WI38 (cell line): ENCODE measurements around the gene ALPL.

Source experiments
- H3K4me3 ChIP-seq: 2 replicates; pipeline ENCODE4 v1.5.1; 2011; ENCODE audit warnings: low read depth, mild to moderate bottlenecking, control low read depth, low read length
- TF ChIP-seq, protein P1 (sequence below): IDR thresholded peaks from 2 replicates; pipeline ENCODE4 v1.5.1; 2012; ENCODE audit warnings: low read depth, mild to moderate bottlenecking, control low read depth, low read length

Gene ALPL

DNA sequence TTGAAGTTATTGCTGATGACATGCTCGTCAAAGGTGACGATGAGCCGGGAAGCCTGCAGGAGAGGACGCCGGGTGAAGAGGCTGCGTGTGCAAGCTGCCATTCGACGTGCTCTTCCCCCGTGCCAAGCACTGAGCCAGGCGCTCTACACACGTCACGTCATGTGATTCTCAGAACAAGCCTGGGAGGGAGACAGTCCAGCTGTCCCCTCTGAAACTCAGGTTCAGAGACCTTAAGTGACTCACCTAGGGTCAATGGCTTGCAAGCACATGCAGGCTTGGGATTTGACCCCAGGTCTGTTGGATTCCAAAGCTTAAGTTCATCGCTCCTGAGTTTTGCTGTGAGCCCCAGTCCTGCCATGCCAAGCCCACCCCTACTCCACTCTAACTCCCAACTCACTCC lies 102.8 kb downstream of the ALPL start:
- TF ChIP-seq, protein P1, sequence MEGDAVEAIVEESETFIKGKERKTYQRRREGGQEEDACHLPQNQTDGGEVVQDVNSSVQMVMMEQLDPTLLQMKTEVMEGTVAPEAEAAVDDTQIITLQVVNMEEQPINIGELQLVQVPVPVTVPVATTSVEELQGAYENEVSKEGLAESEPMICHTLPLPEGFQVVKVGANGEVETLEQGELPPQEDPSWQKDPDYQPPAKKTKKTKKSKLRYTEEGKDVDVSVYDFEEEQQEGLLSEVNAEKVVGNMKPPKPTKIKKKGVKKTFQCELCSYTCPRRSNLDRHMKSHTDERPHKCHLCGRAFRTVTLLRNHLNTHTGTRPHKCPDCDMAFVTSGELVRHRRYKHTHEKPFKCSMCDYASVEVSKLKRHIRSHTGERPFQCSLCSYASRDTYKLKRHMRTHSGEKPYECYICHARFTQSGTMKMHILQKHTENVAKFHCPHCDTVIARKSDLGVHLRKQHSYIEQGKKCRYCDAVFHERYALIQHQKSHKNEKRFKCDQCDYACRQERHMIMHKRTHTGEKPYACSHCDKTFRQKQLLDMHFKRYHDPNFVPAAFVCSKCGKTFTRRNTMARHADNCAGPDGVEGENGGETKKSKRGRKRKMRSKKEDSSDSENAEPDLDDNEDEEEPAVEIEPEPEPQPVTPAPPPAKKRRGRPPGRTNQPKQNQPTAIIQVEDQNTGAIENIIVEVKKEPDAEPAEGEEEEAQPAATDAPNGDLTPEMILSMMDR: no peak

DNA sequence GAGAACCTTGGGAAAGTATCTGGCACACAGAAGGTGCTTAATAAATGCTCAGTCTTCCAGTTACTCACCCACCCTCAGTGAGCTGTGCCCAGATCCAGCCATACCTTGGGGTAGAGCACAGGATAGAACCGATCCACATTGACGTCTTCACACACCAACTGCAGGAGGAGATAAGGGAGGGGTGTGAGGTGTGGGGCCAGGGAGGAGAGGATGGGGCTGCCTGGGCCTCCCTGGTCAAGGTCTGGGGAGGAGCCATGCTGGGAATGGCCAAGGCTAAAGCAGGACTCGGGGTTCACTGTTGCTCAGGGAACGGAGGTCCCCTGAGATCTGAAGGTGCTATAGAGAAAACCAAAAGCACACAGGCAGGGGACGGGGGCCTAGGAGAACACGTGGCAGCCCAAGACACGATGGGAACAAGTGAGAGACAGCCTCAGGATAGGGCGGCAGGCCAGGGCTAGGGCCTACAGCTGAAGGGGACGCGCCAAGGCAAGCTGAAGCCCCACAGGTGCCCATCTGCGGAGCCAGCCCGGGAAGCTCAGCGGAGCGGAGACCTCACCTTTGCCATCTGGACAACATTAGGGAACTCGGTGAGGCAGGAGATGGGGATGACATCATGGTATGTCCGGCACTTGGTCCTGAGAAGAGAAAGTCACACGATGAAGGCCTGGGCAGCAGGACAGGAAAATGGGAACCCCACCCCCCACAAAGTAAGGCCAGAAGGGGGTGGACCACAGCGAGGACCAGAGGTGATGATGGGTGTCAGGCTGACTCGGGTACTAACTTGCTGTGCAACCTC lies 104.0 kb downstream of the ALPL start:
- H3K4me3 ChIP-seq: no peak overlapping the region
- TF ChIP-seq, protein P1: no peak

More for the DNA sequence above, 102.8 kb downstream of the ALPL start:
- H3K4me3 ChIP-seq: no peak overlapping the region

DNA sequence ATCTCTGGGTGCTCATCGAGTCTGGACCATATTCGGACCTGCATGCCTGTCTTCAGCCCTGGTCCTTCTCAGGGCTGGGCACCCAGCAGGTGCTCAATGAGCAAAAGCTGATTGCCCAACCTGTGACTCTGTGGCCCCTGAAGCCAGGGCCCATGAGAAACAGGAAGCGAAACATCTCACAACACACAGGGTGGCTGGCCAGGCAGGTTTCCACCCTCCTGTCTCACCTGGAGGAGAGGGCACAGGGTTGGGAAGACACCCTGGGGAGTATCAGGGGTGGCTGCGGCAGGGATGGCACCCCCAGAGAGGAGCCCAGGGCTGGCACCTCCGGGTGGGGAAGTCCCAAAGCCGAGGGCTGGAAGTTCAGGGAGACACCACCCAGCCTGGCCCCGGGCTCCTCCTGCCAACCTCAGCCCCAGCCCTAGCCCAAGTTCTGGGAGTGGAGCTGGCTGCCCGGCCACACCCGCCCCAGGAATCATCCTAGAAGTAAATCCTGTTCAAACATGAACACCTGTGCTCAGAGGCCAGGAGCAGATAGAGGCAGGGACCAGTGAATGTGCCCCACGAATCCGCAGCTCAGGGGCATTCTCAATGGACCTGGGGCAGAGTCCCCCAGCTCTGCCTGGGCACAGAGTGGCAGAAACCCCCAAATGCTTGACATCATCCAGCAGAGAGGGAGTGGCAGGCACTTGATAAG lies 105.3 kb downstream of the ALPL start:
- TF ChIP-seq, protein P1: no peak
- H3K4me3 ChIP-seq: no peak overlapping the region

DNA sequence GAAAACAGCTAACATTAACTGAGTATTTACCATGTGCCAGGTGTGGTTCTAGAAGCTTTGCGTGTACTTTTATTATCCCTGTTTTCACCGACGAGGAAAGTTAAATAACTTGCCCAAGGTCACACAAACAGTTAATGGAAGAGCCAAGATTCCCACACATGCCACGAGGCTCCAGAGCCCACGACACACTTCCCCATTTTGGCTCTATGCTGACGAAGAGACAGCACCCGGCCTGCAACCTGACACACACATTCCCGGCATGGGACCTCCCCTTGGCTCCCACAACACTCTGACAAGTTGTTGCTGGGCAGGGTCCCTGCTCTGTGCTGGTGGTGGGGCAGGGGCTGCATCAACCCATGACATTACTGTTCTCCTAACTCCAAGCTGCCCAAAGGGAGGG lies 107.1 kb downstream of the ALPL start:
- H3K4me3 ChIP-seq: no peak overlapping the region
- TF ChIP-seq, protein P1: no peak

DNA sequence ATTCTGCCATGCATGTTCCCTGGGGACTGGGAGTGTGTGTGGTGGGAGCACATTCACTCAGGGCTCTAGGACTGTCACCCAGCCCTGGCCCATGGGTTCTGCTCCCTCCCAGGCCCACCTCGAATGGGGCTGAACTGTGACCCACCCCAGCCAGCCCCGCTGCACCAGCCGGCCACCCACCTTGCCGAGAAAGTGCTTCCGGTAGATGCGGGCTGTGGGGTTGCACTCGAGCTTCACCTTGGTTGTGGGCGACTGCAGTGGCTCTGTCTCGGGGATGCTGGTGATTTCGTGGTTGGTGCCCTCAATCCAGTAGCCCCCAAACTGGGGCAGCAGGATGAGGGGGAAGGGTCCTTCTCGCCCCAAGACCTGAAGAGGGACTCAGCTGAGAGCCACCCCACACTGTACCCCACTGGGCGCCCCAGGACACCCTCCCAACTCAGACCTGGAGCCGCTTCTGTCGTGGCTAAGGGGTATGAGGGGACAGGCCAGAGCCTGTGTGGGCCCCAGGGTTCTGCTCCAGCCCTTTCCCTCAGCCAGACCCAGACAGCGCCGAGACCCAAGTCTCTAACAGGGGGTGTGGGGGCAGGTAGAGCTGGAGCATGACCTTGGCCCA lies 108.0 kb downstream of the ALPL start:
- TF ChIP-seq, protein P1: no peak
- H3K4me3 ChIP-seq: no peak overlapping the region

DNA sequence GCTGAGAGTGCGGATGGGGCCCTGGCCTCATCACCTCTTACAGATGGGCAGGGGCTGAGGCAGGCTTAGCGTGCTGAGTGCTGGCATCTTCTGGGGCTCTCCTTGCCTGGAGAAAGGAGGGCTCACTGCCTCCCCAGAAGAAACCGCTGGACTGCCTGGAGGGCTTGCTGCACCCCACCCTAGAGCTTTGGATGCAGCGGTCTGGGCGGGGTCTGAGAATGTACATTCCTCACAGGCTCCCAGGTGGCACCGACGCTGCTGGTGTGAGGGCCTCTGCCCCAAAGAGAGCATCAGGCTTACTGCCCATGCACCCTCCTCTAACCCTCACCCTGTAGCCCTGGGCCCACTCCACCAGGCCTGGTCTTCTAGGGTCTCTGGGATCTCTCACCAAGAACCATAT lies 108.8 kb downstream of the ALPL start:
- TF ChIP-seq, protein P1: no peak
- no peak overlapping the region for H3K4me3 ChIP-seq
